Pancreas (tissue), 10 donors: ENCODE data around the gene DPP9. TPM values are rescaled to one million over a fixed set of nuclear protein-coding genes. Genes with fewer than 3 reads are reported as not detected.

ENCODE experiments used
- ATAC-seq, 4 donors: fragments of 200-7000 bp; cut with Tn5 transposase; one replicate each; pipeline versions ENCODE4 v1.8.0 to v1.9.1; 2020; ENCODE audit warnings: mild to moderate bottlenecking in 4 of 4, moderate library complexity in 4 of 4
- DNase-seq, 6 donors: peaks; one replicate each; pipeline ENCODE4 v3.0.0-alpha.2; 2020
- FAIRE-seq: peaks from 2 replicates; lab custom pipeline; 2012; peaks lifted over from hg19 to GRCh38; lab: Jason Lieb, UNC
- H3K27ac ChIP-seq, 4 donors: fragments of 200-600 bp; sonication (generic); 1 replicate in 3 of 4; 2 replicates in 1 of 4; pipeline versions ENCODE4 v1.5.0 to v1.8.0; 2020
- H3K27me3 ChIP-seq, 4 donors: fragments of 200-600 bp; one replicate each; pipeline ENCODE4 v1.8.0; 2021
- H3K36me3 ChIP-seq, 3 donors: fragments of 200-600 bp; sonication (generic) in 1 of 3; one replicate each; pipeline versions ENCODE4 v1.5.0 to v1.8.0; 2020 to 2021
- H3K4me1 ChIP-seq, 3 donors: fragments of 200-600 bp; one replicate each; pipeline ENCODE4 v1.8.0; 2021
- H3K4me3 ChIP-seq, 4 donors: fragments of 200-600 bp; sonication (generic) in 2 of 4; one replicate each; pipeline versions ENCODE4 v1.5.0 to v1.8.0; 2020 to 2021
- H3K9me3 ChIP-seq, 4 donors: fragments of 200-600 bp; one replicate each; pipeline ENCODE4 v1.8.0; 2021
- WGBS, 2 donors: extraction: QIAGEN DNeasy Blood & Tissue Kit; methylation state at CpG; one replicate each; pipeline ENCODE4 v1.1.7; 2013; 5-methylcytosine and 5-hydroxymethylcytosine counted together
- intact Hi-C, 3 donors: fragments of 100-400 bp; cut with DNase I; formaldehyde crosslinking; loops; one replicate each; pipeline versions ENCODE4 v1.11.1 to v1.14.2; 2022
- polyA plus RNA-seq, 2 donors: library from polyadenylated mRNA; stranded (reverse); fragments of 200-250 nt; gene quantifications; one replicate each; pipeline ENCODE4 v1.2.3, GENCODE V29; 2013
- total RNA-seq, 6 donors: library from RNA; stranded (reverse); fragmentation: NEBNext Ultra II Directional in 4 of 6; extraction: Animal tissue kit (Norgen Biotek cat#: 25700) in 4 of 6; gene quantifications; one replicate each; pipeline versions ENCODE4 v1.2.1 to v1.2.4, GENCODE V29; 2021 to 2023
- TF ChIP-seq, protein P1 (sequence below), 4 donors: fragments of 200-600 bp; sonication (generic) in 3 of 4; IDR thresholded peaks; one replicate each; pipeline versions ENCODE4 v1.5.0 to v1.8.0; 2021; ENCODE audit warnings: antibody characterized with exemption in 4 of 4
- donor health status: healthy with polysubstance abuse.
- donor health status: DM: no; HTN: no; CAD: no; lungs with moderate emphysema.
- donor health status: DM: no; HTN: no; CAD: no.
- donor health status: control.
- donor health status: control.
- donor health status: Bipolar disorder and iron deficiency.
- donor health status: DM: yes; HTN: yes; CAD: no.
- donor health status: DM: no; HTN: no; CAD: no.
- donor health status: DM: no; HTN: no; CAD: no.
- donor health status: DM: yes; HTN: yes; CAD: no.

The DPP9 gene
- total and polyA plus RNA-seq, 8 donors: 19.0 to 47.4 (median 26.1) TPM

DNA sequence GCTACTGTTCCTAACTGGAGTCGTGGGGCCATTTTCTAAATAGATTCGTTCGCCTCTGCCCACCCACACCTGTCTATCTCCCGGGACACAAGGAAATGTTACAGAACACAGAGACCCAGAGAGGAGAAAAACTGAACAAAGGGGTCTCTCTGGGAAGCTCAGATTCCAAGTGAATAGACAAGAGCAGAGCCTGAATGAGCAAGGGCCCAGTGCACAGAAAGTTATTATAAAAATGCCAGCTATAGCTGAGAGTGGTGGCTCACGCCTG is 40.7 kb upstream of the DPP9 start:
- no peaks in the 10 kb centered on the region for H3K9me3 ChIP-seq
- peaks cover 0 to 6% (median 5%) of the 10 kb centered on the region in 3 donors for H3K4me1 ChIP-seq
- H3K36me3 ChIP-seq: no peaks in the 10 kb centered on the region
- H3K27me3 ChIP-seq: no peaks in the 10 kb centered on the region
- no peak for FAIRE-seq
- WGBS, 2 donors: 37 to 41% methylated on average over 5 of the region's 5 CpGs
- no peak overlapping the region for H3K27ac ChIP-seq
- TF ChIP-seq, protein P1, sequence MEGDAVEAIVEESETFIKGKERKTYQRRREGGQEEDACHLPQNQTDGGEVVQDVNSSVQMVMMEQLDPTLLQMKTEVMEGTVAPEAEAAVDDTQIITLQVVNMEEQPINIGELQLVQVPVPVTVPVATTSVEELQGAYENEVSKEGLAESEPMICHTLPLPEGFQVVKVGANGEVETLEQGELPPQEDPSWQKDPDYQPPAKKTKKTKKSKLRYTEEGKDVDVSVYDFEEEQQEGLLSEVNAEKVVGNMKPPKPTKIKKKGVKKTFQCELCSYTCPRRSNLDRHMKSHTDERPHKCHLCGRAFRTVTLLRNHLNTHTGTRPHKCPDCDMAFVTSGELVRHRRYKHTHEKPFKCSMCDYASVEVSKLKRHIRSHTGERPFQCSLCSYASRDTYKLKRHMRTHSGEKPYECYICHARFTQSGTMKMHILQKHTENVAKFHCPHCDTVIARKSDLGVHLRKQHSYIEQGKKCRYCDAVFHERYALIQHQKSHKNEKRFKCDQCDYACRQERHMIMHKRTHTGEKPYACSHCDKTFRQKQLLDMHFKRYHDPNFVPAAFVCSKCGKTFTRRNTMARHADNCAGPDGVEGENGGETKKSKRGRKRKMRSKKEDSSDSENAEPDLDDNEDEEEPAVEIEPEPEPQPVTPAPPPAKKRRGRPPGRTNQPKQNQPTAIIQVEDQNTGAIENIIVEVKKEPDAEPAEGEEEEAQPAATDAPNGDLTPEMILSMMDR (IDR thresholded peaks at IDR 0.05): no peak
- no peak for DNase-seq
- no peak overlapping the region for H3K4me3 ChIP-seq
- no peak for ATAC-seq
- intact Hi-C loops: no loop called here

DNA sequence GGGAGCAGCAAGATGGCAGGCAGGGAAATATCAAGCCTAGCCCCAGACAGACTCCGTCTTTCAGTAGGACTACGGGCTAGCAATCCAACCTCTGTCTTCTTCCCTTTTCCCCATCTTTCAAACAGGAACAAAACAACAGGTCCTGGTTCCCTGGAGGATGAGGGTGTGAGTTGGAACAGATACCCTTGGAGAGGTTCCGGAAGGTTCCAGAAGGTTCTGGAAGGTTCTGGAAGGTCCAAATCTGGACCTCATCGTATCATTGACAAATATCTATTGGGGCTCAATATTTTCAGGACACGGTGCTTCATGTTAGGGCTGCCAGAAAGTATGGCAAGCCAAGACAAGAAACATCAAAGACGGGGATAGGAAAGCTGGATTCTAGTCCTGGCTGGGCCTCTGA is 39.4 kb upstream of the DPP9 start:
- no peak for FAIRE-seq
- Histone ChIP-seq H3K27ac (no peak overlapping the region), H3K9me3 (no peaks in the 10 kb centered on the region), H3K4me3 (no peak overlapping the region), H3K27me3 (no peaks in the 10 kb centered on the region), H3K4me1 (peaks cover 0 to 6% (median 5%) of the 10 kb centered on the region in 3 donors), H3K36me3 (no peaks in the 10 kb centered on the region)
- TF ChIP-seq, protein P1 (IDR thresholded peaks at IDR 0.05): no peak
- DNase-seq: no peak
- no peak for ATAC-seq
- intact Hi-C loops: no loop called here
- 74 to 80% methylated on average over 6 of the region's 6 CpGs for WGBS, 2 donors

DNA sequence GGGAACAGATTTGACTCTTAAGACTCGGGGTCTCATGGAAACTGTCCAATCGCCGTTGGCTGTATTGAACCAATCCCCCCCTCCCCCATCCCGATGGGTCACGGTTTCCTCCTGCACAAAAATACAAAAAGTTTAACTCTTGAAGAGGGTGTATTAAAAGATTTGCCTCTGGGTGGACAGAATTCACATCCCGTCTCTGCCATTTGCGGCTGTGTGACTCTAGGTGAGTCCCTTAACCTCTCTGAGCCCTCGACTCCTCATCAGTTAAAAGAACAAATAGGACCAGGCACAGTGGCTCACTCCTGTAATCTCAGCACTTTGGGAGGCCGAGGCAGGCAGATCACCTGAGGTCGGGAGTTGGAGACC is 36.6 kb upstream of the DPP9 start:
- intact Hi-C loops: no loop called here
- peak overlapping the region in 2 of 4 donors; percentile 7 to 35 for H3K4me3 ChIP-seq

DNA sequence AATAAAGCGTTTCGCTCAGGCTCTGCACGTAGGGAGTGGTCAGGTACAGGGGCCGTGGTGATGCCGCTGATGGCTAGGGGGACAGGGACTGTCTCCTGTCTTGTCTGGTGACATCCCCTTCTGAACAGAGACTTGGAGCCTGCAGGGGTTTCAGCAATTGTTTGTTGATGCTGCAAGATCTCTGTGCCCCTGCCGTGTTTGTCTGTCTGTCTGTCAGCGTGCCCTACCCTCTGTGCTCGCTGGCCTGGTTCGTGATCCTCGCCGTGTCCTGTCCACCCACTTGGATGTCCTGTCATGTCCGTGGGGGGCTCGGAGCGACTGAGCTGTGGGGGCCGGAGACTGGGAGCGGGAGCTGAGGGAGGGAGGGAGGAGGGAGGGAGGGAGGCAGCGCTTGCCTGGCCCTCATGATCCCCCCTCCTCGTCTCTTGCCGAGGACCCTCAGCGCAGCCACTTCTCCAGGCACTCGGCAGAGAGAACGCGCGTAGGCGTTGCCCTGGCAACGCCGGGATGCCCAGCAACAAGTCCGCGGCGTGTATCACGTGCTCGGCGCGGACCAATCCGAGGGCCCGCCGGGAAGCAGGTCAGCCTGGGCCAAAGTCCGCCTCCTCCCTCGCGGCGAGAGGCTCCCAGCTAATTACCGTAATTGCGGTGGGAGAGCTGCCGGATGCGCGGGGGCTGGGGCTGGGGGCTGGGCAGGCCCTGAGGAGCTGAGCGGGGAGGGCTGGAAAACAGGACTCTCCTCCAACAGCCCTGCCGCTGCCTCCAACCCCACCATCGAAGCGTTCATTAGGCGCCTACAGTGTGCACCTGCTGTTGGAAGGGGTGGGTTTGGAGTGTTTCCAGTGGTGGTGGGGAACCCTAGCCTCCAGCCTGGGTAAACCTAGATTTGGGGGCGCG is 36.0 kb upstream of the DPP9 start:
- Histone ChIP-seq H3K9me3 (no peaks in the 10 kb centered on the region), H3K27me3 (no peaks in the 10 kb centered on the region), H3K27ac (peak overlapping the region in 1 of 4 donors; percentile 37), H3K4me3 (peak overlapping the region in 2 of 4 donors; percentile 7 to 35), H3K4me1 (peaks cover 0 to 6% (median 5%) of the 10 kb centered on the region in 3 donors), H3K36me3 (no peaks in the 10 kb centered on the region)
- intact Hi-C loops: no loop called here
- ATAC-seq: peak; percentile 97 to 99 (median 99)
- TF ChIP-seq, protein P1 (IDR thresholded peaks at IDR 0.05): no peak
- 2% methylated on average over 51 to 52 of the region's 53 CpGs for WGBS, 2 donors
- no peak for FAIRE-seq
- peak; percentile 85 to 97 (median 93) for DNase-seq

More for the DNA sequence above, 36.6 kb upstream of the DPP9 start:
- TF ChIP-seq, protein P1 (IDR thresholded peaks at IDR 0.05): no peak
- DNase-seq (no peak), ATAC-seq (no peak), FAIRE-seq (no peak)
- WGBS, 2 donors: 28 to 29% methylated on average over 10 of the region's 10 CpGs
- peak overlapping the region in 1 of 4 donors; percentile 37 for H3K27ac ChIP-seq
- H3K9me3 ChIP-seq: no peaks in the 10 kb centered on the region
- no peaks in the 10 kb centered on the region for H3K27me3 ChIP-seq
- H3K4me1 ChIP-seq: peaks cover 0 to 6% (median 5%) of the 10 kb centered on the region in 3 donors
- no peaks in the 10 kb centered on the region for H3K36me3 ChIP-seq

DNA sequence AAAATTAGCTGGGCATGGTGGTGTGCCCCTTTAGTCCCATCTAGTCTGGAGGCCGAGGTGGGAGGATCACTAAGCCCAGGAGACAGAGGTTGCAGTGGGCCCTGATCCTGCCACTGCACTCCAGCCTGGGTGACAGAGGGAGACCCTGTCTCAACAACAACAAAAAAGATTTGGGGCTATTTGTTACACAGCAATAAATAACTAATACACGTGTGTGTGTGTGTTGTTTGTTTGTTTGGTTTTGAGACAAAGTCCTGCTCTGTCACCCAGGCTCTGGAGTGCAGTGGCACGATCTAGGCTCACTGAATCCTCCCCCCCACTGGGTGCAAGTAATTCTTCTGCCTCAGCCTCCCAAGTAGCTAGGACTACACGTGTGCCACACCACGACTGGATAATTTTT is 35.0 kb upstream of the DPP9 start:
- ATAC-seq (no peak), FAIRE-seq (no peak), DNase-seq (no peak)
- H3K9me3 ChIP-seq: no peaks in the 10 kb centered on the region
- H3K27me3 ChIP-seq: no peaks in the 10 kb centered on the region
- H3K4me3 ChIP-seq: no peak overlapping the region
- H3K36me3 ChIP-seq: no peaks in the 10 kb centered on the region
- 77 to 90% methylated on average over 5 of the region's 5 CpGs for WGBS, 2 donors
- TF ChIP-seq, protein P1 (IDR thresholded peaks at IDR 0.05): no peak
- no peak overlapping the region for H3K27ac ChIP-seq
- peaks cover 0 to 6% (median 5%) of the 10 kb centered on the region in 3 donors for H3K4me1 ChIP-seq
- intact Hi-C loops: no loop called here
